HG03469 (cell line): ENCODE measurements around the gene SCMH1.
A peak's percentile ranks its signal among the peaks of the same experiment; 100 is the strongest.

ENCODE experiments used
- ATAC-seq: cut with Tn5 transposase; IDR thresholded peaks from one replicate; pipeline ENCODE4 v1.9.1; 2021; ENCODE audit warnings: mild to moderate bottlenecking, moderate library complexity, moderate number of reproducible peaks; ENCODE audit not compliant: unreplicated experiment

Gene SCMH1

GRCh38 chr1:41013024-41013423, 229.1 kb downstream of the SCMH1 start:
- ATAC-seq, result no peak

GRCh38 chr1:41010345-41010744, 231.8 kb downstream of the SCMH1 start:
- ATAC-seq, result no peak

GRCh38 chr1:41009466-41009865, 232.6 kb downstream of the SCMH1 start:
- no peak for ATAC-seq

- ATAC-seq, result no peak
Observed at GRCh38 chr1:41006942-41007865, 234.9 kb downstream of the SCMH1 start.

GRCh38 chr1:41005876-41006275, 236.2 kb downstream of the SCMH1 start:
- ATAC-seq, result no peak

GRCh38 chr1:41003640-41004220, 238.4 kb downstream of the SCMH1 start:
- peak; percentile 92 for ATAC-seq

- no peak for ATAC-seq
Observed at GRCh38 chr1:41003127-41003639, 238.9 kb downstream of the SCMH1 start.

- no peak for ATAC-seq
Observed at GRCh38 chr1:40998668-40999067, 243.4 kb downstream of the SCMH1 start.

- no peak for ATAC-seq
Observed at GRCh38 chr1:40997096-40997495, 245.0 kb downstream of the SCMH1 start.

GRCh38 chr1:40989066-40989465, 253.0 kb downstream of the SCMH1 start:
- no peak for ATAC-seq

- ATAC-seq, result no peak
Observed at GRCh38 chr1:40988280-40988679, 253.8 kb downstream of the SCMH1 start.

GRCh38 chr1:40987439-40988276, 254.4 kb downstream of the SCMH1 start:
- ATAC-seq, result no peak

GRCh38 chr1:40986956-40987355, 255.2 kb downstream of the SCMH1 start:
- ATAC-seq, result no peak

GRCh38 chr1:40986328-40986783, 255.8 kb downstream of the SCMH1 start:
- ATAC-seq, result no peak

- ATAC-seq, result no peak
Observed at GRCh38 chr1:40985875-40986274, 256.2 kb downstream of the SCMH1 start.

- ATAC-seq, result no peak
Observed at GRCh38 chr1:40985161-40985560, 256.9 kb downstream of the SCMH1 start.

GRCh38 chr1:40984531-40984930, 257.6 kb downstream of the SCMH1 start:
- ATAC-seq, result no peak

GRCh38 chr1:40984066-40984465, 258.0 kb downstream of the SCMH1 start:
- no peak for ATAC-seq

- ATAC-seq, result no peak
Observed at GRCh38 chr1:40983286-40983685, 258.8 kb downstream of the SCMH1 start.

- no peak for ATAC-seq
Observed at GRCh38 chr1:40982721-40983120, 259.4 kb downstream of the SCMH1 start.
